GM19023 (cell line): Measurements from ENCODE around the gene TRAPPC14.
"Not testable (repeated sequence)": the region's sequence is repeated elsewhere in the genome, so short reads cannot be mapped to it uniquely, and the experiment has no call there.

Source experiments
- ATAC-seq: cut with Tn5 transposase; IDR thresholded peaks from one replicate; pipeline ENCODE4 v1.9.1; 2021; ENCODE audit warnings: mild to moderate bottlenecking, moderate library complexity; ENCODE audit not compliant: unreplicated experiment

The TRAPPC14 gene, protein sequence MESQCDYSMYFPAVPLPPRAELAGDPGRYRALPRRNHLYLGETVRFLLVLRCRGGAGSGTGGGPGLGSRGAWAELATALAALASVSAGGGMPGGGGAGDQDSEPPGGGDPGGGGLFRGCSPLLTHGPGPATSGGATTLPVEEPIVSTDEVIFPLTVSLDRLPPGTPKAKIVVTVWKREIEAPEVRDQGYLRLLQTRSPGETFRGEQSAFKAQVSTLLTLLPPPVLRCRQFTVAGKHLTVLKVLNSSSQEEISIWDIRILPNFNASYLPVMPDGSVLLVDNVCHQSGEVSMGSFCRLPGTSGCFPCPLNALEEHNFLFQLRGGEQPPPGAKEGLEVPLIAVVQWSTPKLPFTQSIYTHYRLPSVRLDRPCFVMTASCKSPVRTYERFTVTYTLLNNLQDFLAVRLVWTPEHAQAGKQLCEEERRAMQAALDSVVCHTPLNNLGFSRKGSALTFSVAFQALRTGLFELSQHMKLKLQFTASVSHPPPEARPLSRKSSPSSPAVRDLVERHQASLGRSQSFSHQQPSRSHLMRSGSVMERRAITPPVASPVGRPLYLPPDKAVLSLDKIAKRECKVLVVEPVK

DNA sequence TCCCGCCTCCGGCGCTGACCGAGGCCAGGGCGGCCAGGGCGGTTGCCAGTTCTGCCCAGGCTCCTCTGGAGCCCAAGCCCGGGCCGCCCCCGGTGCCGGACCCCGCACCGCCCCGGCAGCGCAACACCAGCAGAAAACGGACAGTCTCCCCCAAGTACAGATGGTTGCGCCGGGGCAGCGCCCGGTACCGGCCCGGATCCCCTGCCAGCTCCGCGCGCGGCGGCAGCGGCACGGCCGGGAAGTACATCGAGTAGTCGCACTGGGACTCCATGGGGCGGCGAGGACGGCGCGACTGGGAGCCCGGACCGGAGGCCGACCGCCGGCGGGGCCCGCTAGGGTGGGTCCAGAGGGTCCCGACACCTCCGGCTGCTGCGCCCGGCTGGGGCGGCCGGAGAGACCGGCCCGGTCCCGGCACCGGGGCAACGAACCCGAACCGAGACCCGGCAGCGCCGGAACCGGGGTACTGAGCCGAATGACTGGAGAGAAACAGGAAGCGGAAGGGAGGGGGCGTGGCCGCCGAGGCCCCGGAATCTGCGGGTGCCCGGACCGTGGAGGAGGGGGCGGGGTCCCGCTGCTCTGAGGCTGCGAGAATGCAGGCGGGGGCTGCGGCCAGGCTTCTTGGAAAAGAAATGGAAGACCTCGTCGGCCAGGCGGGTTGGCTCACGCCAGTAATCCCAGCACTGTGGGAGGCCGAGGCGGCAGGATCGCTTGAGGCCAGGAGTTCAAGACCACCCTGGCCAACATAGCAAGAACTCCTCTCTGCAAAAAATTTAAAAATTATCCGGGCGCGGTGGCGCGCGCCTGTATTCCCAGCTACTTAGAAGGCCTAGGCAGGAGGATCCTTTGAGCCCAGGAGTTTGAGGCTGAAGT, at the start of gene TRAPPC14:
TRAPPC14 (minus strand) TSS at position 495 of the 870 bp plus-strand sequence; CDS start at position 271, 224 bp downstream.
- peak; percentile 80 for ATAC-seq

DNA sequence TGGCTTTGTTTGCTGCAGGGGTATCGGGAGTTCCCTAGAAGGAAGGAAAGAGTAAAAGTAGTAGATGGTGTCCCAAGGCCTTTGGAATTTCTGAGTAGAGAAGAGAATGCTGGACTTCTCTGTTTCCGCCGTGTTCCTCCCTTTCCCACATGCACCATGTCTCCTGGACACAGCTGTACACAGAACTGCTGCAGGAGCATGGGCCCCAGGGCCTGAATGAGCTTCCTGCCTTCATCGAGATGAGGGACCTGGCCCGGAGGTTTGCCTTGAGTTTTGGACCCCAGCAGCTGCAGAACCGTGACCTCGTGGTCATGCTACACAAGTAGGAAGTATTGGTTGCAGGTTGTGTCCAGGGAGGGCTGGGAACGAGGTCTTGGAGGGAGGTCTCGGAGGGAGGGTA, 45.9 kb upstream of the TRAPPC14 start:
- ATAC-seq, result no peak

DNA sequence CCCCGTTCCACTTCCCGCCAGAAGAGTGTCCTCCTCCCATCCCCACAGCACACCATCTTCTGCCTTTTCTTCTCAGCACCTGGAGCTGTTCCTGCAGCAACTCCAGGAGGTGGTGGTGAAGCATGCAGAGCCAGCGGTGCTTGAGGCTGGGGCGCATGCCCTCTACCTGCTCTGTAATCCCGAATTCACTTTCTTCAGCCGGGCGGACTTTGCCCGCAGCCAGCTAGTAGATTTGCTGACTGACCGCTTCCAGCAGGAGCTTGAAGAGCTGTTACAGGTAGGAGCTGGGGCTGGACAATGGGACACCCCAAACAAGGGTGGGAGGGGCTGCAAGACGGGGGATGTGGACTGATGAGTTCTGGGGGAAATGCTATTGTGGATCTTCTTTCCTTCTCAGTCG, 42.2 kb upstream of the TRAPPC14 start:
- ATAC-seq, result no peak

DNA sequence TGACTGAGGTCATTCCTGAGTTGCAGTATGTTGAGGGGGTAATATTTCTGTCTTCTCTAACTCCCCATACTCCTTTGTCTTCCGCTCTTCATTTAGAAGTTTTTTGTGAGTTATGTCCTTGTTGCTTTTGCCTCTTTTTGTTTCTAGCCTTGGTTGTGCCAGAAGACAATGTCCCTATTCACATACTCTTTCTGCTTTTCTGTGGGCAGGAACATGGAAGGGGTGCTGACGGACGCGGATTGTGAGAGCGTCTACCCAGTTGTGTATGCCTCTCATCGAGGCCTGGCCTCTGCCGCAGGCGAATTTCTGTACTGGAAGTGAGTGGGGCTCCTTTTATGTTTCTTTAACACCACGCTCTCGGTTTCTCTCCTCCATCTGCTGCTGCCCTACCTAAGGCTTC, 39.7 kb upstream of the TRAPPC14 start:
- no peak for ATAC-seq

DNA sequence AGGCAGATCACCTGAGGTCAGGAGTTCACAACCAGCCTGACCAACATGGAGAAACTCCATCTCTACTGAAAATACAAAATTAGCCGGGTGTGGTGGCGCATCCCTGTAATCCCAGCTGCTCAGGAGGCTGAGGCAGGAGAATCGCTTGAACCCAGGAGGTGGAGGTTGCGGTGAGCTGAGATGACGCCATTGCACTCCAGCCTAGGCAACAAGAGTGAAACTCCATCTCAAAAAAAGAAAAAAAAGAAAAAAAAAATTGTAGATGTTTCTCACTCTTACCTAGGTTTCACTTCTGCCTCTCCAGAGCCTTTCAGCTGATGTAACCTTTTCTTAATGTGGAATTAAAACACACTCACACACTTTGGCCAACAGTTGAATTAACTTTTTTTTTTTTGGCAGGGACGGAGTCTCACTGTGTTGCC, 37.4 kb upstream of the TRAPPC14 start:
- not testable (repeated sequence) for ATAC-seq

DNA sequence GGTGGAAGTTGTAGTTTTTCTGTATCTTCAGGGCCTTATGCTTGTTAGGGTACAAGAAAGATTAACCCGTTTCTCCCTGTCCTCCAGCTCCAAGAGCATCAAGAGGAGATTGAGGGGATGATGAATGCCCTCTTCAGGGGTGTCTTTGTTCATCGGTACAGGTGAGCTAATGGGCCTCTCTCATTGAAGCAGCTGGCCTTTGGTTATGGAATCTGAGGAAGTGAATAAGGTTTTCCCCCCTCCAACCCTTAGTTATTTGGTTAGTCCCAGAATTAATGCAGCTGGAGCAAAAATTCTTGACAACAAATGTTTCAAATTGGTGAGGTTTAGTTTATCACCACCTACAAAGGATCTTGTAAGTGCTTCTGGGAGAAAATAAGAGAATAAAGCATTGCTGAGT, 36.7 kb upstream of the TRAPPC14 start:
- ATAC-seq, result no peak

DNA sequence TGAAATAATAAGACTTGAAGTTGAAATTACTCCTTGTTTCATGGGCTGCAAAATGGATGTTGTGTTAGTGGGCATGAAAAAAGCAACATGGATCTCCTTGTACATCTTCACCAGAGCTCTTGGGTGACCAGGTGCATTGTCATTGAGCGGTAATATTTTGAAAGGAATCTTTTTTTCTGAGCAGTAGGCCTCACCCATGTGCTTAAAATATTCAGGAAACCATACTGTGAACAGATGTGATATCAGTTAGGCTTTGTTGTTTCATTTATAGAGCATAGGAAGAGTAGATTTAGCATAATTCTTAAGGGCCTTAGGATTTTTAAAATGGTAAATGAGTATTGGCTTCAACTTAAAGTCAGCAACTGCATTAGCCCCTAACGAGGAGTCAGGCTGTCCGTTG, 34.4 kb upstream of the TRAPPC14 start:
- no peak for ATAC-seq

DNA sequence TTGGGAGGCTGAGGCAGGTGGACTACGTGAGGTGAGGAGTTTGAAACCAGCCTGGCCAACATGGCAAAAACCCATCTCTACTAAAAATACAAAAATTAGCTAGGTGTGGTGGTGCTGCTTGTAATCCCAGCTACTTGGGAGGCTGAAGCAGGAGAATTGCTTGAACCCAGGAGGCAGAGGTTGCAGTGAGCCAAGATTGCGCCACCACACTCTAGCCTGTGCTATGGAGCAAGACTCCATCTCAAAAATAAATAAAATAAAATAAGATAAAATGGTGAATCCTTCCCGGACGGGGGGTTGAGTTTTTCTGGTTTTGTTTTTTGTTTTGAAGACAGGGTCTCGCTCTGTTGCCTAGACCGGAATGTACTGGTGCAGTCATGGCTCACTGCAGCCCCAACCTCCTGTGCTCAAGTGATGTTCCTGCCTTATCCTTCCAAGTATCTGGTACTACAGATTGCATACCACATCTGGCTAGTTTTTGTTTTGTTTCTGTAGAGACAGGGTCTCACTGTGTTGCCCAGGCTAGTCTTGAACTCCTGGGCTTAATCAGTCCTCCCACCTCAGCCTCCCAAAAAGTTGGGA, 33.8 kb upstream of the TRAPPC14 start:
- not testable (repeated sequence) for ATAC-seq

DNA sequence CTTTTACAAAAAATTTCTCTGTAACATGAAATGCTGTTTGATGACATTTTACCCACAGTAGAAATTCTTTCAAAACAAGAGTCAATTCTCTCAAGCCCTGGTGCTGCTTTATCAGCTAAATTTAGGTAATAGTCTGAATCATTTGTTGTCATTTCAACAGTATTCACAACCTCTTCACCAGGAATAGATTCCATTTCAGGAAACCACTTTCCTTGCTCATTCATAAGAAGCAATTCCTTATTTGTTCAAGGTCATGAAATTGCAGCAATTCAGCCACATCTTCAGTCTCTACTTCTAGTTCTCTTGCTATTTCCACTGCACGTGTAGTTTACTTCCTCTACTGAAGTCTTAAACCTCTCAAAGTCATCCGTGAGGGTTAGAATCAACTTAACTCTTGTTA, 33.3 kb upstream of the TRAPPC14 start:
- ATAC-seq, result no peak

DNA sequence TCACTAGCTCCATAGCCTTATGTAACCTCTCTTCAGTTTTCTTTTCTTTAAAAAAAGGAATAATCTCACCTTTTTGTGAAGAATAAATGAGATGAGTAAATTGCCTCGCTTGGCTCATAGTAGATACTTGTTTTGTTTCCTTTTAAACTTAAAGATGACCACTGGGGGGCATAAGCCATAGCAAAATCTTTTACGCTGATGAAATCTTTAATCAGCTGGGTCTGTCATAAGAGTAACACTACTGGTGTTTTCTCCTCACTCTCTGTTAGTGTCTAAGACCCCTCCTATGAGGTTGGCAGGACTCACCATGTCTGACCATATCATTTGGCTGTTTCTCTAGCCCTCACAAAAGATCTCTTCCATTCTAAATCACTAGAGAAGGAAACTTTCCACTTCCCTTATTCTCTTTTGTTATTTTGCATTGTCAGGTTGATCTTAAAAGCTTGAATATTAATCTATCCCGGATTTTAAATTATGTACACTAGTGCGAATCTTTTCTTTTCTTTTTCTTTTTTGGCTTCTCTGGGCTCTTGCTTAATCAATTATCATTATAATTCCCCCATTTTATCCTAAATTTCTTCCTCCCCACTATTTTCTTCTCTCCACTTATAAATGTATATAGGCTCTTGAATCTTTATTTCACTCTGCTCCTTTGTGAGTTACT, 31.7 kb upstream of the TRAPPC14 start:
- ATAC-seq, result no peak

DNA sequence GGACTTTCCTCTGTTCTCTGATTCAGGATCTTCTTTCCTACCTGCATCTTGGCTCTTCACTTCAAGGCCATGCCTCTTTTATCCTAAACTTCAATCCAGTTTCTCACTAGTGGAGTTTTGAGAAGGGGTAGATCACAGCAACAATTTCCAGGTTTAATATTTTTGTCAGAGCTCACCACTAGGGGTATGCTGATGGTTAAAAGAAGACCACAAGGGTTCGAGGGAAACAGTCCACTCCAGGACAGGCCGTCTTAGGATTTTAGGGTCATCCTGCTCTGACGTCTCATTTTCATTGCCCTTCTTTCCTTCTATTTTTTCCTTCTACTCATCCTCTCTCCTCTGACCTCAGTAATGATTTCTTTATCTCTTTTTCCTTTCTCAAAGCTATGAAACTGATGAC, 30.5 kb upstream of the TRAPPC14 start:
- ATAC-seq, result no peak

DNA sequence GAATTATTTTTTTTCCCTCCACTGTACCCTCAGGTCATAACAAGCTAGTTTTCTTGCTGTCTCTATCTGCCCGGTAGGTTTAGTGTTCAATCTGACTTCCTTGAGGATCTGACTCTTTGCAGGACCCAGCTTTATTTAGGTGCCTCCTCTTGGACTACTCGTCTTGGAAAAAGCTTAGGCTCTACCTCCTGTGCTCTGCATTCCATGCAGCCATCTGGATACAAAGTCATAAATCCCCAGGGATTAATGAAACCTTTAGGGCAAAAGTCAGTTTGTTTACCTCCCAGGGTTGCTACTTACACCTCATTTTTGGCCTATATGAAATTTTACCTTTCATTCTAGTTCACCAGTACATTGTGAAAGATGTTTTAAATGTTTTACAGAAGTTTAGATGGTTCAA, 27.2 kb upstream of the TRAPPC14 start:
- ATAC-seq, result no peak

DNA sequence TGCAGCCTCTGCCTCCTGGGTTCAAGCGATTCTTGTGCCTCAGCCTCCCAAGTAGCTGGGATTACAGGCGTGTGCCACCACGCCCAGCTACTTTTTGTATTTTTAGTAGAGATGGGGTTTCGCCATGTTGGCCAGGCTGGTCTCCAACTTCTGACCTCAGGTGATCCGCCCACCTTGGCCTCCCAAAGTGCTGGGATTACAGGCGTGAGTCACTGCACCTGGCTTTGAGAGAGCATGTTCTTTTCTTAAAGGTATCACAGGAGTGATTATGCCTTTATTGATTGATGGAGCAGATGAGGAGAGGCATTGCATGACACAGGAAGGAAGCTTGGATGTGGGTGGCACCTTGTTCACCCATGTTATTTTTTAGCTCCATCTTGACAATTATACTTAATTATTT, 24.6 kb upstream of the TRAPPC14 start:
- not testable (repeated sequence) for ATAC-seq

DNA sequence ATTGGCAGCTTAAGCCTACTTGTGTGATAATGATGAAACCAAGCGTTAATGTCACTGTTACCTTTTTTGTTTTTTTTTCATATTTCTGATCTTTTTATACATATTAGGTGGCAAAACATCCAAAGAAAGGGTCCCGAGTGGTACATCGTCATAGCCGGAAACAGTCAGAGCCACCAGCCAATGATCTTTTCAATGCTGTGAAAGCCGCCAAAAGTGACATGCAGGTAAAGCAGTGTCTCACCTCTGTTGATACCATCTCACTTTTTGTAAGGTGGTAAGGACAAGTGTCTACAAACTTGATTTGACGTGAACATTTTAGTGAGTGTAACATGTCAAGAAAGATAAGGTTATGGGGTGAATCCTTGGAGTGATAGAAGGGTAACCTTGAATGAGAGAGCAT, 24.1 kb upstream of the TRAPPC14 start:
- not testable (repeated sequence) for ATAC-seq

DNA sequence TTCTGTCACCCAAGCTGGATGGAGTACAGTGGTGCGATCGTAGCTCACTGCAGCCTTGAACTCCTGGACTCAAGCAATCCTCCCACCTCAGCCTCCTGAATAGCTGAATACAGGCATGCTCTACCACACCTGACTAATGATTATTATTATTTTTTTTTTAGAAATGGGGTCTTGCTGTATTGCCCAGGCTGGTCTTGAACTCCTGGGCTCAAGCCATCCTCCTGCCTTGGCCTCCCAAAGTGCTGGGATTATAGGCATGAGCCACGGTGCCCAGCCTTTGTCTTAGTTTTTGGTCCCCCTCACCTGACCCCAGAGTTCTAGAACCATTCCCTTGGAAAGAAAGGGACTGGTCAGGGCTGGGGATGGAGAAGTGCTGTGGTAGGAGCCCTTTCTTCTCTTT, 21.6 kb upstream of the TRAPPC14 start:
- ATAC-seq, result not testable (repeated sequence)

DNA sequence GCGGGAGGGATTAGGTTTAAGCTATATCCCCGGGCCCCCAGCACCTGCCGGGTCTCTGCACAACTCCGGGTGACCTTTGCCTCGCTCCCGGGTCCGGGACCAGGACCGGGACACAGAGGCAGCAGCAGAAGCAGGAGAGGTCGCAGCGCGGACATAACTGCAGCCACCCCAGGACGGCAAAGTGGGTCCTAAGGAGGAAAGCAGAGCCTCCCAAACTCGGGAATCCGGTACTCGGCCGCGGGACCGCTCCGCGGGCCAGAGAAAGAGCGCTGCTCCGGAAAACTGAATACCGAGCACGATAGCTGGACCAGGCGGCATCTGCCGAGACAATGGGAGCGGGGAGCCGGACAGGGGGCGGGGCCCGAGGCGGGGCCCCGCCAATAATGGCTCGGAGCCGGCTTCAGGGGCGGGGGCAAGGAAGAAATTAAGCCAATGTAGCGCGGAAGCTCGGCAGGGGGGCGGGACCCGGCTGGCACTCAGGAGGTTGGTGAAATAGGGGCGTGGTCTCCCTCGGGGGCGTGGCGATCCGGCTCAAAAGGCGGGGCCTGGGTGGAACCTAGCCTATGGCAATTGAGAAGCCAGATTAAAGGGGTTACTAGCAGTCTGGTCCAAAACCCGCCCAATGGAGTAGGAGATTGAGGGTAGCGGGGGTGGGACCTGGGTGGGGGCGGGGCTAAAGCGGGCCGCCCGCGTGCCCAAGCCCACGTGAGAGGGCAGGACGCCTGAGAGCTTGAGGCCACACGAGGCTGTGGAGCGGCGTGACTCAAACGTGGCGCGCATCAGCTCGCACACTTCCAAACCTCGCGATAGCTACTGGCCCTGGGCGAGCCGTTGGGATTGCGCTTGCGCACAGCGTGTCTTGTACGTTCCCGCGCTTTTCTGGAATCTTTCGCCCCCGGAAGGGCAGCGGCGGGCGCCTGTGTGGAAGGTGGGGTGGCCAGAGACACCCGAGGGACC, 18.8 kb upstream of the TRAPPC14 start, which contains the start of the genes GPC2 and STAG3:
GPC2 (minus strand) TSS at position 337 of the 957 bp plus-strand sequence; CDS start at position 155, 182 bp downstream.
STAG3 (plus strand) TSS at position 874 of the 957 bp plus-strand sequence. CDS start 2,639 bp downstream, outside the sequence.
- ATAC-seq, result peak; percentile 86

DNA sequence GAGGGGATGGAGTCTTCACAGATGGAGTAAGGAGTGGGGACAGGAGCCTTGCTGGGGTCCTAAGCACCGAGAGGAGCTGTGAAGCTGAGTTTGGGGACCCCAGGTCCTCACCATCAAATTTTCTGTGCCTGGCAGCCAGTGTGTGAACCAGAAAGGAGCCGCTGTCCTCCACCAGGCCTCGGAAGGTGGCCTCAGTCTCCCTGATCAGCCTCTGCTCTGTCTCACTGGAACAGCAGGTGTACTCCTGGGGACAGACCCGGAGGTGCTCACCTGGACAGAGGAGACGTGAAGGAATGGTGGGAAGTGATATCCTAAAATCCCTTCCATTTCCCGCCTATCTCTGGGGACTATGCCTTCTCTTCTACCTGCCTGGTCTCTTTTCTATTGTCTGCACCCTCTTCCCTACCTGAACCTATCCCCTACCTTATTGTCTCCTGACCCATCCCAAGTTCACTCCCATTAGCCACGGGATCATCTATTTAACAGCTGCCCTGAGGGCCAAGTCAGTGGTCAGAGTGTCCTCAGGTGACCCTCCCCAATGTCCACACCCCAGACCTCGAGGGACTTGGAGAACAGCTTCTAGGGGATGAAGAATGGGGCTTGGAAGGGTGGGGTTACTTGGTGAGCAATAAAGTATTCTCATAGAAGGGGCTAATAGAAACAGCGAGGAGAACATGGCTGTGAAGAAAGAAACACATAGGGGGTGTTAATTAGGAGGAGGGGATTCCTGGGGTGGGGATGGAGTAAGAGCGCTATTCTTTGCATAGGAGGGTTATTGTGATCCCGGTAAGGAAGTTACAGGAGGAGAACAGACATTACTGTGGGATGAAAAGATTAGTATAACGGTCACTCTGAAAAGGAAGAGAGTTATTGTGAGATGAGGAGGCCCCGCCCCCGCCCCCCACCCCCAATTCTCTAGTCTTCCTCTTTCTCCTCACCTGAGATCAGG, 17.8 kb upstream of the TRAPPC14 start:
- no peak for ATAC-seq

DNA sequence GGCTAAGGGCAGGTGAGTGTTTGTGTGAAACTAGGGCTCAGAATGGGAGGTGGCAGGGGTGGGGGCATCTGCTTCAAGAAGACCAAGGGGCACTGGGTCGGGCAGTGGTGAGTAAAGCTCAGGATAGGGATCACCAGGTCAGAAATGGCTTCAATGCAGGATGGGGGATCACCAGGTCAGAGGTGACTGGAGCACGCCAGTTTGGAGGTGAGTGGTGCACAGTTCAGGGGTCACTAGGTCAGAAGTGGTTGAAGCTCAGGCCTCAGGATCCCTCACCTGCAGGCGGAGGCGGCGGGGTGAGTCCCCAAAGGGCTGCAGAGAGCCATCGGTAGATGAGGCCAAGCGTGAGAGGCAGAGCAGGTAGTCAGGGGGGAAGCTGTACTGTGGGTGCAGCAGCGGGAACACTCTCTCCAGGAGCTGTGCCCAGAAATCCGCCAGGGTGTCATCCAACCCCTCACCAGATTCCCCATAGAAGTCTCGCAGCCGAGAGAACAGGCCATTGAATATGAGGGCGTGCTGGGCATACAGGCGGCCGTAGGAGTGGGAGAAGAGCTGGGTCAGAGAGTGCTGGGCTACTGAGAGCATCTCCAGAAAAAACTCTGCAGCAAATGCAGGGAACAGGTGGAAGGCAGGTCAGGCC, 16.9 kb upstream of the TRAPPC14 start:
- no peak for ATAC-seq
